OCI-LY7 (cell line): ENCODE measurements around the gene RHEBL1. TPM values are rescaled to one million over a fixed set of nuclear protein-coding genes. Genes with fewer than 3 reads are reported as not detected.

Source experiments
- BruUV-seq: library from RNA; stranded (reverse); fragments of 400-500 nt; replicated peaks from 2 replicates; lab custom pipeline; 2021; lab: Mats Ljungman, UMichigan
- CTCF ChIA-PET: fragments of 300-600 bp; sonication (Branson Sonifier 250); formaldehyde crosslinking; loops from one replicate; lab custom pipeline; 2022; ENCODE audit warnings: antibody characterized with exemption; ENCODE audit not compliant: unreplicated experiment; lab: Charles Lee
- POLR2A ChIA-PET: fragments of 300-600 bp; sonication (Branson Sonifier 250); formaldehyde crosslinking; loops from one replicate; lab custom pipeline; 2022; ENCODE audit warnings: antibody characterized with exemption; lab: Charles Lee
- DNase-seq: peaks from one replicate; pipeline ENCODE4 v3.0.0-alpha.2; 2015; ENCODE audit warnings: low spot score
- H2AFZ ChIP-seq: fragments of 200-600 bp; sonication (generic), shearing (Covaris generic); 2 replicates; pipeline ENCODE4 v1.6.1; 2014; ENCODE audit warnings: mild to moderate bottlenecking, antibody characterized with exemption, low read length, moderate library complexity
- H3K27ac ChIP-seq: fragments of 200-600 bp; sonication (generic); 2 replicates; pipeline ENCODE4 v1.5.1; 2014; ENCODE audit warnings: mixed run types, low read depth, mild to moderate bottlenecking, moderate library complexity, low read length, inconsistent platforms; ENCODE audit not compliant: poor library complexity, severe bottlenecking
- H3K36me3 ChIP-seq: fragments of 200-600 bp; sonication (generic); 2 replicates; pipeline ENCODE4 v1.6.1; 2014; ENCODE audit warnings: mild to moderate bottlenecking, antibody characterized with exemption, low read length, moderate library complexity, mixed read lengths; ENCODE audit not compliant: insufficient read depth
- H3K4me1 ChIP-seq: fragments of 200-600 bp; sonication (generic); 2 replicates; pipeline ENCODE4 v1.5.1; 2014; ENCODE audit warnings: mild to moderate bottlenecking, low read length; ENCODE audit not compliant: insufficient read depth, poor library complexity, severe bottlenecking
- H3K4me2 ChIP-seq: fragments of 200-600 bp; sonication (generic); 2 replicates; pipeline ENCODE4 v1.6.1; 2014; ENCODE audit warnings: mild to moderate bottlenecking, low read length
- H3K4me3 ChIP-seq: fragments of 200-600 bp; sonication (generic); 2 replicates; pipeline ENCODE4 v1.5.1; 2014; ENCODE audit warnings: mild to moderate bottlenecking, low read depth, low read length; ENCODE audit not compliant: poor library complexity, severe bottlenecking
- H3K79me2 ChIP-seq: fragments of 200-600 bp; sonication (generic); 2 replicates; pipeline ENCODE4 v1.6.1; 2016; ENCODE audit warnings: low read depth, mild to moderate bottlenecking, low read length, moderate library complexity, mixed read lengths; ENCODE audit not compliant: insufficient read depth
- H3K9me2 ChIP-seq: fragments of 200-600 bp; sonication (generic); 2 replicates; pipeline ENCODE4 v1.6.1; 2016; ENCODE audit warnings: mild to moderate bottlenecking, low read length, mixed read lengths; ENCODE audit not compliant: insufficient read depth
- H3K9me3 ChIP-seq: fragments of 200-600 bp; sonication (generic); 2 replicates; pipeline ENCODE4 v1.6.1; 2014; ENCODE audit warnings: mild to moderate bottlenecking, mixed run types, low read length, mixed read lengths
- H4K20me1 ChIP-seq: fragments of 200-600 bp; sonication (generic); 2 replicates; pipeline ENCODE4 v1.6.1; 2014; ENCODE audit warnings: mild to moderate bottlenecking, antibody characterized with exemption, low read length, moderate library complexity, mixed read lengths; ENCODE audit not compliant: insufficient read depth
- CTCF ChIP-seq: fragments of 200-600 bp; sonication (generic); conservative IDR thresholded peaks from 2 replicates; pipeline ENCODE4 v1.5.1; 2014; ENCODE audit warnings: mild to moderate bottlenecking, antibody characterized with exemption, low read length, moderate library complexity, mixed read lengths
- EZH2phosphoT487 ChIP-seq: fragments of 200-600 bp; sonication (generic); IDR thresholded peaks from 2 replicates; pipeline ENCODE4 v1.6.1; 2018; ENCODE audit warnings: low read depth, borderline replicate concordance, mild to moderate bottlenecking, mixed run types, antibody characterized with exemption, low read length, moderate library complexity, mixed read lengths
- intact Hi-C: fragments of 100-400 bp; cut with micrococcal nuclease; formaldehyde crosslinking; loops from one replicate; pipeline ENCODE4 v1.10.0; 2022; ENCODE audit not compliant: unreplicated experiment
- total RNA-seq, 2 experiments: library from RNA; depleted of rRNA in 1 of 2; stranded (reverse); fragments of >200 nt in 1 of 2; shearing (Covaris generic) in 1 of 2; gene quantifications; 2 replicates each; pipeline ENCODE4 v1.2.3, GENCODE V29; 2014 to 2022

Gene RHEBL1
- total RNA-seq, 2 experiments from 2014 or later, result 3.4 to 3.7 TPM

GRCh38 chr12:49059299-49060171, 10.2 kb downstream of the RHEBL1 start:
- Histone ChIP-seq H3K27ac (peak overlapping the region; percentile 72), H3K4me2 (peak overlapping the region; percentile 95), H3K9me2 (no peaks in the 10 kb centered on the region), H3K36me3 (peaks cover 24% of the 10 kb centered on the region; the same call in 1 of the 2 replicates), H3K79me2 (peaks cover 56% of the 10 kb centered on the region), H3K9me3 (no peaks in the 10 kb centered on the region), H3K4me3 (peak overlapping the region; percentile 87), H4K20me1 (peaks cover 46% of the 10 kb centered on the region), H2AFZ (peak overlapping the region; percentile 92; the same call in 1 of the 2 replicates), H3K4me1 (peaks cover 40% of the 10 kb centered on the region)
- peak; percentile 72 for DNase-seq
- intact Hi-C loops, result loop anchor here (1.0 kb wide), 1 partner anchor 71 kb away; no protein-coding TSS in a partner anchor
- no TSS peak for BruUV-seq
- ChIA-PET CTCF (interaction anchor here (1.0 kb wide), 1 partner anchor 63 kb away, joined by 3 read pairs; no protein-coding TSS in a partner anchor), POLR2A (interaction anchor here (1.0 kb wide), 1 partner anchor 12 kb away, joined by 3 read pairs; no protein-coding TSS in a partner anchor)
- TF ChIP-seq EZH2phosphoT487, result no peak
- TF ChIP-seq CTCF, result no peak

DNA sequence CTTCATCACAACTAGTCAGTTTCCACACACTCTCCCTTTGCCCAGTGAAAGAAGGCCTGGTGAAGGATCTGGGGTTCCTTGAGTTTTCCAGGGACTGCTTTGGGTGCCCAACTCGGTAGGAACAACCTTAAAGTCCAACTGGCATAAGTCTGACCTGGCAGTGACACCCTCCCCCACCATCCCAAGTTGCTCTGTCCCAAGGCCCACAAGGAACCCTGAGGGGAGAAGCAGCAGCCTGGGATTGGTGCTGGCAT, 10.8 kb downstream of the RHEBL1 start:
- BruUV-seq, result no TSS peak
- DNase-seq, result no peak

More for the DNA sequence above, 10.8 kb downstream of the RHEBL1 start:
- ChIA-PET POLR2A (interaction anchor here (1.4 to 1.5 kb wide), 2 partner anchors 11 to 58 kb away, joined by 3 to 7 read pairs; partner anchors contain the start of gene RHEBL1), CTCF (interaction anchor here (0.8 to 1.0 kb wide), 2 partner anchors 62 to 71 kb away, joined by 3 read pairs; no protein-coding TSS in a partner anchor)
- peaks cover 40% of the 10 kb centered on the region for H3K4me1 ChIP-seq
- peaks cover 30% of the 10 kb centered on the region for H3K36me3 ChIP-seq
- H3K27ac ChIP-seq, result peak overlapping the region; percentile 72
- H3K9me2 ChIP-seq, result no peaks in the 10 kb centered on the region
- H3K4me2 ChIP-seq, result peak overlapping the region; percentile 95
- H2AFZ ChIP-seq, result no peak overlapping the region
- peak overlapping the region; percentile 87 for H3K4me3 ChIP-seq
- no peak for TF ChIP-seq CTCF
- TF ChIP-seq EZH2phosphoT487, result no peak
- peaks cover 46% of the 10 kb centered on the region for H4K20me1 ChIP-seq
- intact Hi-C loops, result no loop called here
- H3K79me2 ChIP-seq, result peaks cover 60% of the 10 kb centered on the region
- no peaks in the 10 kb centered on the region for H3K9me3 ChIP-seq
